HFFc6 (cell line): ENCODE measurements around the gene TSEN34. TPM values are rescaled to one million over a fixed set of nuclear protein-coding genes. Genes with fewer than 3 reads are reported as not detected.

Experiments
- DNase-seq: peaks from one replicate; pipeline ENCODE4 v3.0.0-alpha.2; 2018
- H3K27ac Mint-ChIP-seq: 2 replicates; pipeline ENCODE4 v1.8.0; 2020; ENCODE audit warnings: mild to moderate bottlenecking, mixed read lengths
- H3K27me3 Mint-ChIP-seq: 2 replicates; pipeline ENCODE4 v1.8.0; 2021; ENCODE audit warnings: mild to moderate bottlenecking, moderate library complexity, mixed read lengths; ENCODE audit not compliant: insufficient read depth
- H3K36me3 Mint-ChIP-seq: 2 replicates; pipeline ENCODE4 v1.8.0; 2021; ENCODE audit warnings: low read depth, mixed read lengths
- H3K4me1 Mint-ChIP-seq: 2 replicates; pipeline ENCODE4 v1.8.0; 2020; ENCODE audit warnings: low read depth, mixed read lengths
- H3K4me3 Mint-ChIP-seq: 2 replicates; pipeline ENCODE4 v1.8.0; 2020; ENCODE audit warnings: mild to moderate bottlenecking, moderate library complexity, mixed read lengths
- H3K9me3 Mint-ChIP-seq: 2 replicates; pipeline ENCODE4 v1.8.0; 2020; ENCODE audit warnings: mild to moderate bottlenecking, mixed read lengths
- CTCF ChIP-seq: fragments of 200-600 bp; sonication (generic); IDR thresholded peaks from 2 replicates; pipeline ENCODE4 v1.5.0; 2021; ENCODE audit warnings: antibody characterized with exemption, mild to moderate bottlenecking
- total RNA-seq, 6 experiments: library from RNA; stranded (reverse); fragmentation: NEBNext Ultra II Directional; extraction: Animal tissue kit (Norgen Biotek cat#: 25700); gene quantifications; 2 replicates in 1 of 6; 3 replicates in 5 of 6; pipeline ENCODE4 v1.2.3, GENCODE V29; 2021

Gene TSEN34
- total RNA-seq, 6 experiments from 2014 or later = 51.2 to 58.8 (median 54.4) TPM

- Mint-ChIP-seq H3K4me3 (no peak overlapping the region), H3K36me3 (peaks cover 25% of the 10 kb centered on the region), H3K27ac (no peak overlapping the region), H3K9me3 (no peaks in the 10 kb centered on the region), H3K27me3 (peaks cover 4% of the 10 kb centered on the region), H3K4me1 (peaks cover 2% of the 10 kb centered on the region)
- no peak for TF ChIP-seq CTCF
- DNase-seq = no peak
Observed at GRCh38 chr19:54148158-54148557, 43.0 kb upstream of the TSEN34 start.

- Mint-ChIP-seq H3K9me3 (no peaks in the 10 kb centered on the region), H3K4me3 (no peak overlapping the region), H3K4me1 (peaks cover 12% of the 10 kb centered on the region), H3K27me3 (peaks cover 4% of the 10 kb centered on the region), H3K36me3 (peaks cover 28% of the 10 kb centered on the region), H3K27ac (no peak overlapping the region)
- no peak for DNase-seq
- TF ChIP-seq CTCF = no peak
Observed at GRCh38 chr19:54149021-54149812, 41.9 kb upstream of the TSEN34 start.

DNA sequence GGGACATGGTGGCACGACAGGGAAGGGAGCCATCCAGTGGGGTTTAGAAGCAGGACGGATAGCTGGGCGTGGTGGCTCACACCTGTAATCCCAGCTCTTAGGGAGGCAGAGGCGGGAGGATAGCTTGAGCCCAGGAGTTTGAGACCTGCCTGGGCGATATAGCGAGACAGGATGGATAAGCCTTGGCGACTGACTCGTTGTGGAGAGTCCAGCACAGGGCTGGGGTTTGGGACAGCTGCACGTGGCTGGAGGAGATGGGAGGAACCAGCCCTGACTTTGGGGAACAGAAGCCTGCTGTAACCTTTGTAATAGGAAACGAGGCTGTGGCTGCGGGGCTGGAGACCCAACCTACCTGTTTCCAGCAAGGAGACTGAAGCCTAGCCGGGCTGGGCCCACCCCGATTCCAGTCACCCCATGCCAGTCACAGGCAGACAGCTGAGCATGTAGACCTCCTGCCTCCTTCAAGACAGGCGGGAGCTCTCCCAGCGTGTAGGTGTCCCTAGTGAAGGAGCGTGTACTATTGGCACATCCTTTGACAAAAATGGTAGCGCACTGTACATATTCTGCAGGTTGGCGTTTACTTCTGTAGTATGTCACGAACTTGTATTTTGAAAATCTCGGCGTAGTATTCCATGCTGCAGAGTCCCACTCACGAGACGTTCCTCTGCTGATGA, 39.6 kb upstream of the TSEN34 start:
- Mint-ChIP-seq H3K4me1 (peaks cover 20% of the 10 kb centered on the region), H3K27ac (no peak overlapping the region; the same call in 1 of the 2 replicates), H3K27me3 (peaks cover 8% of the 10 kb centered on the region), H3K36me3 (peaks cover 25% of the 10 kb centered on the region), H3K9me3 (no peaks in the 10 kb centered on the region), H3K4me3 (no peak overlapping the region)
- no peak for DNase-seq
- TF ChIP-seq CTCF = no peak

GRCh38 chr19:54152267-54152666, 38.8 kb upstream of the TSEN34 start:
- H3K9me3 Mint-ChIP-seq = no peaks in the 10 kb centered on the region
- no peak for TF ChIP-seq CTCF
- peaks cover 10% of the 10 kb centered on the region for H3K27me3 Mint-ChIP-seq
- H3K4me1 Mint-ChIP-seq = peaks cover 25% of the 10 kb centered on the region
- H3K36me3 Mint-ChIP-seq = peaks cover 31% of the 10 kb centered on the region
- no peak overlapping the region for H3K27ac Mint-ChIP-seq
- no peak overlapping the region for H3K4me3 Mint-ChIP-seq
- no peak for DNase-seq

- no peak for TF ChIP-seq CTCF
- peaks cover 32% of the 10 kb centered on the region for H3K36me3 Mint-ChIP-seq
- peaks cover 10% of the 10 kb centered on the region for H3K27me3 Mint-ChIP-seq
- peaks cover 26% of the 10 kb centered on the region for H3K4me1 Mint-ChIP-seq
- no peaks in the 10 kb centered on the region for H3K9me3 Mint-ChIP-seq
- no peak overlapping the region for H3K4me3 Mint-ChIP-seq
- peak overlapping the region; percentile 90 for H3K27ac Mint-ChIP-seq
- DNase-seq = no peak
Observed at GRCh38 chr19:54152878-54153524, 38.1 kb upstream of the TSEN34 start.
